Upper lobe of left lung (tissue), 6 donors: ENCODE data around the gene GHRH. TPM values are rescaled to one million over a fixed set of nuclear protein-coding genes. Genes with fewer than 3 reads are reported as not detected.

ENCODE experiments used
- ATAC-seq, 2 donors: fragments of 200-7000 bp; cut with Tn5 transposase; one replicate each; pipeline ENCODE4 v1.9.1; 2022; ENCODE audit warnings: mild to moderate bottlenecking in 2 of 2, moderate library complexity in 2 of 2; ENCODE audit not compliant: low FRiP score in 2 of 2
- DNase-seq, 2 donors: peaks; one replicate each; pipeline ENCODE4 v3.0.0-alpha.2; 2019 to 2020
- H3K27ac ChIP-seq, 4 donors: fragments of 200-600 bp; sonication (generic); one replicate each; pipeline ENCODE4 v1.5.1; 2016 to 2019
- H3K27me3 ChIP-seq, 4 donors: fragments of 200-600 bp; sonication (generic); one replicate each; pipeline ENCODE4 v1.5.1; 2017 to 2019
- H3K36me3 ChIP-seq, 4 donors: fragments of 200-600 bp; sonication (generic); one replicate each; pipeline ENCODE4 v1.5.1; 2016 to 2019
- H3K4me1 ChIP-seq, 4 donors: fragments of 200-600 bp; sonication (generic); one replicate each; pipeline ENCODE4 v1.5.1; 2018 to 2019
- H3K4me3 ChIP-seq, 4 donors: fragments of 200-600 bp; sonication (generic); one replicate each; pipeline ENCODE4 v1.5.1; 2017 to 2019; ENCODE audit warnings: mild to moderate bottlenecking in 2 of 4, moderate library complexity in 1 of 4
- H3K9me3 ChIP-seq, 4 donors: fragments of 200-600 bp; sonication (generic); one replicate each; pipeline ENCODE4 v1.5.1; 2018 to 2019
- EP300 ChIP-seq, 4 donors: sonication (generic); formaldehyde crosslinking; IDR thresholded peaks; one replicate each; pipeline ENCODE4 v1.5.1; 2017; ENCODE audit warnings: antibody characterized with exemption in 4 of 4, control low read depth in 2 of 4
- POLR2A ChIP-seq, 4 donors: fragments of 450-650 bp; IDR thresholded peaks; one replicate each; pipeline ENCODE4 v1.5.1; 2016 to 2017; ENCODE audit warnings: antibody characterized with exemption in 4 of 4, mild to moderate bottlenecking in 2 of 4
- POLR2AphosphoS5 ChIP-seq, 2 donors: sonication (generic); formaldehyde crosslinking; IDR thresholded peaks; one replicate each; pipeline ENCODE4 v1.5.1; 2017; ENCODE audit warnings: antibody characterized with exemption in 2 of 2
- WGBS, 2 donors: methylation state at CpG; one replicate each; pipeline ENCODE4 v1.1.5; 2017 to 2018; 5-methylcytosine and 5-hydroxymethylcytosine counted together
- total RNA-seq, 6 donors: library from RNA; depleted of rRNA in 4 of 6; stranded (reverse); fragments of >200 nt in 4 of 6; gene quantifications; one replicate each; pipeline versions ENCODE4 v1.1.0 to v1.2.1, GENCODE V29; 2016 to 2021
- TF ChIP-seq, protein P1 (sequence below), 6 experiments: fragments of 450-650 bp in 4 of 6; fragments of 200-600 bp in 2 of 6; sonication (generic) in 2 of 6; IDR thresholded peaks; one replicate each; pipeline ENCODE4 v1.5.1; 2016 to 2019; ENCODE audit warnings: antibody characterized with exemption in 6 of 6
- donor health status: DM: no; HTN: no; CAD: no; lungs with moderate emphysema.
- donor health status: DM: no; HTN: yes; CAD: no; lungs with severe emphysema.

GHRH gene
- total RNA-seq, 6 donors from 2014 or later = not detected

- no peak for DNase-seq
- 71 to 75% methylated on average over 6 of the region's 6 CpGs for WGBS, 2 donors
Observed at GRCh38 chr20:37294262-37294981, 32.8 kb upstream of the GHRH start.

GRCh38 chr20:37293301-37293943 is 31.8 kb upstream of the GHRH start:
- H3K27ac ChIP-seq = peak overlapping the region; percentile 26 to 62 (median 37)
- TF ChIP-seq, protein P1, sequence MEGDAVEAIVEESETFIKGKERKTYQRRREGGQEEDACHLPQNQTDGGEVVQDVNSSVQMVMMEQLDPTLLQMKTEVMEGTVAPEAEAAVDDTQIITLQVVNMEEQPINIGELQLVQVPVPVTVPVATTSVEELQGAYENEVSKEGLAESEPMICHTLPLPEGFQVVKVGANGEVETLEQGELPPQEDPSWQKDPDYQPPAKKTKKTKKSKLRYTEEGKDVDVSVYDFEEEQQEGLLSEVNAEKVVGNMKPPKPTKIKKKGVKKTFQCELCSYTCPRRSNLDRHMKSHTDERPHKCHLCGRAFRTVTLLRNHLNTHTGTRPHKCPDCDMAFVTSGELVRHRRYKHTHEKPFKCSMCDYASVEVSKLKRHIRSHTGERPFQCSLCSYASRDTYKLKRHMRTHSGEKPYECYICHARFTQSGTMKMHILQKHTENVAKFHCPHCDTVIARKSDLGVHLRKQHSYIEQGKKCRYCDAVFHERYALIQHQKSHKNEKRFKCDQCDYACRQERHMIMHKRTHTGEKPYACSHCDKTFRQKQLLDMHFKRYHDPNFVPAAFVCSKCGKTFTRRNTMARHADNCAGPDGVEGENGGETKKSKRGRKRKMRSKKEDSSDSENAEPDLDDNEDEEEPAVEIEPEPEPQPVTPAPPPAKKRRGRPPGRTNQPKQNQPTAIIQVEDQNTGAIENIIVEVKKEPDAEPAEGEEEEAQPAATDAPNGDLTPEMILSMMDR (IDR thresholded peaks at IDR 0.05) = no peak
- TF ChIP-seq POLR2A (IDR thresholded peaks at IDR 0.05) = no peak
- TF ChIP-seq POLR2AphosphoS5 (IDR thresholded peaks at IDR 0.05) = no peak
- TF ChIP-seq EP300 (IDR thresholded peaks at IDR 0.05) = no peak
- ATAC-seq (no peak), DNase-seq (no peak)
- no peaks in the 10 kb centered on the region for H3K27me3 ChIP-seq
- WGBS, 2 donors = 93% methylated on average over 11 of the region's 11 CpGs
- peaks cover 32 to 58% (median 45%) of the 10 kb centered on the region in 4 donors for H3K4me1 ChIP-seq
- H3K36me3 ChIP-seq = peaks cover 0 to 3% (median 0%) of the 10 kb centered on the region in 4 donors
- no peaks in the 10 kb centered on the region for H3K9me3 ChIP-seq
- no peak overlapping the region for H3K4me3 ChIP-seq

More at GRCh38 chr20:37294262-37294981, 32.8 kb upstream of the GHRH start:
- Histone ChIP-seq H3K36me3 (peaks cover 0 to 8% (median 0%) of the 10 kb centered on the region in 4 donors), H3K4me1 (peaks cover 38 to 61% (median 46%) of the 10 kb centered on the region in 4 donors), H3K27ac (peak overlapping the region; percentile 26 to 62 (median 37)), H3K9me3 (no peaks in the 10 kb centered on the region), H3K4me3 (no peak overlapping the region), H3K27me3 (no peaks in the 10 kb centered on the region)
- TF ChIP-seq EP300 (IDR thresholded peaks at IDR 0.05) (no peak), POLR2A (IDR thresholded peaks at IDR 0.05) (peak in 1 of 4 donors; percentile 44), POLR2AphosphoS5 (IDR thresholded peaks at IDR 0.05) (no peak)
- TF ChIP-seq, protein P1 (IDR thresholded peaks at IDR 0.05) = no peak
- peak in 1 of 2 donors; percentile 45 for ATAC-seq

- ATAC-seq (no peak), DNase-seq (no peak)
- no peaks in the 10 kb centered on the region for H3K9me3 ChIP-seq
- no peak overlapping the region for H3K4me3 ChIP-seq
- no peak for TF ChIP-seq POLR2AphosphoS5 (IDR thresholded peaks at IDR 0.05)
- TF ChIP-seq POLR2A (IDR thresholded peaks at IDR 0.05) = no peak
- TF ChIP-seq, protein P1 (IDR thresholded peaks at IDR 0.05) = no peak
- TF ChIP-seq EP300 (IDR thresholded peaks at IDR 0.05) = no peak
- WGBS, 2 donors = 89 to 93% methylated on average over 6 of the region's 6 CpGs
- H3K27ac ChIP-seq = no peak overlapping the region
- H3K4me1 ChIP-seq = peaks cover 18 to 49% (median 36%) of the 10 kb centered on the region in 4 donors
- no peaks in the 10 kb centered on the region for H3K27me3 ChIP-seq
- H3K36me3 ChIP-seq = peaks cover 0 to 3% (median 0%) of the 10 kb centered on the region in 4 donors
Observed at GRCh38 chr20:37291724-37292126, 30.1 kb upstream of the GHRH start.

DNA sequence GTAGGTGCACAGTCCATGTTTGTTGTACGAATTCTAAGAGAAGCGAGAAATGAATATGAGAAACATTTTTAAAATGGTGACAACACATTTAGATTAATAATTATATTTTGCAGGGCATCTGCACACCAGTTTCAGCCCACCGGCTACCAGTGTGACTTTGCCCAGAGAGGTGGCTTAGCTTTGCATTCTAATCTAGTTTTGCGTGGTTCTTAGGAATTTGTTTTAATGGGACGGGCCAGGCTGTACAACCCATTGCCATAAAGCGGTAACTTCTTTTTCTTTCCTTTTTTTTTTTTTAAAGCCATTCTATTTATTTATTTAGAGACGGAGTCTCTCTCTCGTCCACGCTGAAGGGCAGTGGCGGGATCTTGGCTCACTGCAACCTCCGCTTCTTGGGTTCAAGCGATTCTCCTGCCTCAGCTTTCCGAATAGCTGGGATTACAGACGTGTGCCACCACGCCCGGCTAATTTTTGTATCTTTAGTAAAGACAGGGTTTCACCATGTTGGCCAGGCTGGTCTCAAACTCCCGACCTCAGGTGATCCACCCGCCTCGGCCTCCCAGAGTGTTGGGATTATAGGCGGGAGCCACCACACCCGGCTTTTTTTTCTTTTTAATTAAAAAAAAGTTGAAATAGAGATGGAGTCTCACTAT is 28.7 kb upstream of the GHRH start:
- DNase-seq = no peak
- H3K4me1 ChIP-seq = peaks cover 8 to 35% (median 24%) of the 10 kb centered on the region in 4 donors
- no peaks in the 10 kb centered on the region for H3K9me3 ChIP-seq
- 69 to 71% methylated on average over 21 of the region's 21 CpGs for WGBS, 2 donors
- peak overlapping the region; percentile 86 to 98 (median 94) for H3K27ac ChIP-seq
- peak overlapping the region; percentile 52 to 86 (median 80) for H3K4me3 ChIP-seq
- H3K36me3 ChIP-seq = peaks cover 0 to 3% (median 0%) of the 10 kb centered on the region in 4 donors
- TF ChIP-seq EP300 (IDR thresholded peaks at IDR 0.05) (no peak), POLR2AphosphoS5 (IDR thresholded peaks at IDR 0.05) (no peak), POLR2A (IDR thresholded peaks at IDR 0.05) (no peak)
- TF ChIP-seq, protein P1 (IDR thresholded peaks at IDR 0.05) = no peak
- H3K27me3 ChIP-seq = no peaks in the 10 kb centered on the region
- no peak for ATAC-seq
